ENCODE data around the gene HDLBP. TPM values are rescaled to one million over a fixed set of nuclear protein-coding genes. Genes with fewer than 3 reads are reported as not detected.

Gene HDLBP
- total and polyA plus RNA-seq, 2 of the 4 experiments (the other 2 are of a cell fraction) = 648 to 1,165 TPM

DNA sequence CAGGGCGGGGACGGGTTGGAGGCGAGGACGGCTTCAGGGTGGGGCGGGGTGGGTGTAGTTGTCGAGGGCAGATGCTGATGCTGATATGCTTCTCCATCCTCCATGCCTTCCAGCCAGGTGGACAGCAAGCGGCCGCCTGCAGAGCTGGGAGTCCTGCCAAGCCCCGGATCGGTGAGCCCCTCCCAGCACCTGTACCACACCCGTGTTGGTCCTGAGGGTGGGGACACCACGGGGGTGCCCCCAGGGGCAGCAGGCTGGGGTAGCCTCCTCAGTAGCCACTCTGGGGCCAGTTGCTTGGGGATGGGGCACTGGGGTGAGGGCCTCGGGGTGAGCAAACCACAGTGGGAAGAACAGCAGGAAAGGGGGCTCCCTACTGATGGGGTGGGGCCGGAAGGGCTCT lies 124.4 kb downstream of the HDLBP start:
- H4K5ac ChIP-seq (ENCODE audit: low read depth, low read length) = no peak overlapping the region
- no peak overlapping the region for H2AFZ ChIP-seq (replicated peaks; ENCODE audit: low read length, poor library complexity)
- in situ Hi-C loops (cut with MboI; ENCODE audit: low sequenced_read_pairs) (no loop called here), intact Hi-C loops (cut with micrococcal nuclease) (no loop called here), dilution Hi-C loops (cut with HindIII; ENCODE audit: low sequenced_read_pairs, unreplicated experiment) (no loop called here)
- H3K4me2 ChIP-seq (ENCODE audit: low read depth, low read length) = no peak overlapping the region
- no peak overlapping the region for H2BK20ac ChIP-seq (ENCODE audit: low read depth, low read length)
- no peak overlapping the region for H2BK120ac ChIP-seq (ENCODE audit: low read depth, low read length)
- CTCF ChIA-PET = no interaction called here
- TF ChIP-seq NFE2L2 (IDR thresholded peaks at IDR 0.05; ENCODE audit: low read depth, low read length) (no peak), BHLHE40 (IDR thresholded peaks at IDR 0.05; ENCODE audit: low read depth, low read length) (no peak), CHD1 (IDR thresholded peaks at IDR 0.05; ENCODE audit: low read depth, low read length) (no peak), FOS (IDR thresholded peaks at IDR 0.05; ENCODE audit: low read depth, low read length) (no peak), RCOR1 (IDR thresholded peaks at IDR 0.05; ENCODE audit: insufficient replicate concordance, low read length) (no peak), CEBPB (IDR thresholded peaks at IDR 0.05; ENCODE audit: low read depth, low read length) (no peak), MXI1 (IDR thresholded peaks at IDR 0.05; ENCODE audit: borderline replicate concordance, low read depth, low read length) (no peak), MAZ (IDR thresholded peaks at IDR 0.05; ENCODE audit: borderline replicate concordance, low read depth, low read length) (no peak), MAFK (IDR thresholded peaks at IDR 0.05; ENCODE audit: low read depth, low read length) (no peak), SMC3 (IDR thresholded peaks at IDR 0.05; ENCODE audit: low read depth, low read length) (no peak)
- TF ChIP-seq, protein P1, sequence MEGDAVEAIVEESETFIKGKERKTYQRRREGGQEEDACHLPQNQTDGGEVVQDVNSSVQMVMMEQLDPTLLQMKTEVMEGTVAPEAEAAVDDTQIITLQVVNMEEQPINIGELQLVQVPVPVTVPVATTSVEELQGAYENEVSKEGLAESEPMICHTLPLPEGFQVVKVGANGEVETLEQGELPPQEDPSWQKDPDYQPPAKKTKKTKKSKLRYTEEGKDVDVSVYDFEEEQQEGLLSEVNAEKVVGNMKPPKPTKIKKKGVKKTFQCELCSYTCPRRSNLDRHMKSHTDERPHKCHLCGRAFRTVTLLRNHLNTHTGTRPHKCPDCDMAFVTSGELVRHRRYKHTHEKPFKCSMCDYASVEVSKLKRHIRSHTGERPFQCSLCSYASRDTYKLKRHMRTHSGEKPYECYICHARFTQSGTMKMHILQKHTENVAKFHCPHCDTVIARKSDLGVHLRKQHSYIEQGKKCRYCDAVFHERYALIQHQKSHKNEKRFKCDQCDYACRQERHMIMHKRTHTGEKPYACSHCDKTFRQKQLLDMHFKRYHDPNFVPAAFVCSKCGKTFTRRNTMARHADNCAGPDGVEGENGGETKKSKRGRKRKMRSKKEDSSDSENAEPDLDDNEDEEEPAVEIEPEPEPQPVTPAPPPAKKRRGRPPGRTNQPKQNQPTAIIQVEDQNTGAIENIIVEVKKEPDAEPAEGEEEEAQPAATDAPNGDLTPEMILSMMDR (conservative IDR thresholded peaks at IDR 0.05; ENCODE audit: low read depth, low read length) = no peak
- TF ChIP-seq, protein P2, sequence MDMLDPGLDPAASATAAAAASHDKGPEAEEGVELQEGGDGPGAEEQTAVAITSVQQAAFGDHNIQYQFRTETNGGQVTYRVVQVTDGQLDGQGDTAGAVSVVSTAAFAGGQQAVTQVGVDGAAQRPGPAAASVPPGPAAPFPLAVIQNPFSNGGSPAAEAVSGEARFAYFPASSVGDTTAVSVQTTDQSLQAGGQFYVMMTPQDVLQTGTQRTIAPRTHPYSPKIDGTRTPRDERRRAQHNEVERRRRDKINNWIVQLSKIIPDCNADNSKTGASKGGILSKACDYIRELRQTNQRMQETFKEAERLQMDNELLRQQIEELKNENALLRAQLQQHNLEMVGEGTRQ (IDR thresholded peaks at IDR 0.05; ENCODE audit: low read depth, low read length) = no peak
- TF ChIP-seq, protein P3, sequence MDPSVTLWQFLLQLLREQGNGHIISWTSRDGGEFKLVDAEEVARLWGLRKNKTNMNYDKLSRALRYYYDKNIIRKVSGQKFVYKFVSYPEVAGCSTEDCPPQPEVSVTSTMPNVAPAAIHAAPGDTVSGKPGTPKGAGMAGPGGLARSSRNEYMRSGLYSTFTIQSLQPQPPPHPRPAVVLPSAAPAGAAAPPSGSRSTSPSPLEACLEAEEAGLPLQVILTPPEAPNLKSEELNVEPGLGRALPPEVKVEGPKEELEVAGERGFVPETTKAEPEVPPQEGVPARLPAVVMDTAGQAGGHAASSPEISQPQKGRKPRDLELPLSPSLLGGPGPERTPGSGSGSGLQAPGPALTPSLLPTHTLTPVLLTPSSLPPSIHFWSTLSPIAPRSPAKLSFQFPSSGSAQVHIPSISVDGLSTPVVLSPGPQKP (IDR thresholded peaks at IDR 0.05; ENCODE audit: borderline replicate concordance, low read depth, low read length) = no peak
- no peak overlapping the region for H4K91ac ChIP-seq (ENCODE audit: insufficient read depth, low read depth, low read length)
- H3K79me1 ChIP-seq (ENCODE audit: low read depth in 1 of 2, low read length in 2 of 2) = no peaks in the 10 kb centered on the region
- ATAC-seq (ENCODE audit: low read depth) (no peak), DNase-seq (no peak)
- no peak overlapping the region for H2AK5ac ChIP-seq (ENCODE audit: low read depth, low read length)
- no CpG with 5 or more reads among the region's 14 CpGs for WGBS, 2 experiments (ENCODE audit: extremely low coverage in 2 of 2, insufficient read length in 1 of 2)
- H2BK15ac ChIP-seq (ENCODE audit: low read depth, low read length) = no peak overlapping the region
- no peak overlapping the region for H4K8ac ChIP-seq (ENCODE audit: low read depth in 2 of 2, low read length in 2 of 2)
- H3K4ac ChIP-seq (ENCODE audit: low read depth, low read length) = no peak overlapping the region
- POLR2A ChIA-PET (ENCODE audit: unreplicated experiment) = no interaction called here
- H3K14ac ChIP-seq (replicated peaks; ENCODE audit: low read depth, low read length) = no peak overlapping the region
- BruUV-seq (replicated peaks) = no TSS peak
- no peak overlapping the region for H3K18ac ChIP-seq (ENCODE audit: low read depth, low read length)
- no peaks in the 10 kb centered on the region; the same call in 1 of the 2 replicates for H4K20me1 ChIP-seq (ENCODE audit: insufficient read depth, low read length)
- no peaks in the 10 kb centered on the region for H3K9me1 ChIP-seq (ENCODE audit: insufficient read depth, low read length)
- H3K27me3 ChIP-seq (ENCODE audit: control insufficient read depth, insufficient read depth, low read length) = peaks cover 17% of the 10 kb centered on the region
- no peak overlapping the region for H3K9ac ChIP-seq (ENCODE audit: low read depth, low read length)
- H3K56ac ChIP-seq (ENCODE audit: extremely low read depth, insufficient read depth, low read length) = no peak overlapping the region
- no peak overlapping the region for H2AK9ac ChIP-seq (replicated peaks; ENCODE audit: low read depth, low read length, poor library complexity)
- no peak overlapping the region for H2BK5ac ChIP-seq (ENCODE audit: low read depth, low read length, poor library complexity, severe bottlenecking)
- H3K27ac ChIP-seq (ENCODE audit: insufficient read depth, low read length) = no peak overlapping the region
- H3K4me1 ChIP-seq (ENCODE audit: control insufficient read depth, insufficient read depth, low read length) = no peaks in the 10 kb centered on the region
- no peak overlapping the region for H3K4me3 ChIP-seq (ENCODE audit: insufficient read depth, low read depth, low read length)
- H3K23ac ChIP-seq (ENCODE audit: low read depth, low read length) = no peak overlapping the region
- H3K9me3 ChIP-seq (ENCODE audit: control insufficient read depth, insufficient read depth, low read length) = no peaks in the 10 kb centered on the region
- no peaks in the 10 kb centered on the region for H3K36me3 ChIP-seq (ENCODE audit: control insufficient read depth, insufficient read depth, low read length)
